Measurements from ENCODE around the gene CTDSPL.
A peak's percentile ranks its signal among the peaks of the same experiment; 100 is the strongest.

Gene CTDSPL

GRCh38 chr3:38003817-38004414 is 142.2 kb downstream of the CTDSPL start:
- no peak for DNase-seq
- H3K36me3 ChIP-seq (ENCODE audit: control insufficient read depth, insufficient read depth, low read length), result peaks cover 61% of the 10 kb centered on the region

GRCh38 chr3:38004415-38005075 is 142.9 kb downstream of the CTDSPL start:
- peaks cover 67% of the 10 kb centered on the region for H3K36me3 ChIP-seq (ENCODE audit: control insufficient read depth, insufficient read depth, low read length)
- H3K27ac ChIP-seq (ENCODE audit: insufficient read depth, low read length, poor library complexity, severe bottlenecking), result no peak overlapping the region
- H3K4me3 ChIP-seq (ENCODE audit: insufficient read depth, low read depth, low read length, poor library complexity, severe bottlenecking), result no peak overlapping the region
- peaks cover 2% of the 10 kb centered on the region for H3K4me1 ChIP-seq (ENCODE audit: control insufficient read depth, insufficient read depth, low read length, poor library complexity, severe bottlenecking)
- H3K9me3 ChIP-seq (ENCODE audit: control insufficient read depth, low read length), result no peaks in the 10 kb centered on the region
- DNase-seq, result peak in 2 of 3 donors; percentile 20 to 26
- no peaks in the 10 kb centered on the region for H3K27me3 ChIP-seq (replicated peaks; ENCODE audit: control insufficient read depth, insufficient read depth, low read length, poor library complexity, severe bottlenecking)

More at GRCh38 chr3:38003817-38004414, 142.2 kb downstream of the CTDSPL start:
- H3K9me3 ChIP-seq (ENCODE audit: control insufficient read depth, low read length), result no peaks in the 10 kb centered on the region
- peak overlapping the region; percentile 18 for H3K27ac ChIP-seq (ENCODE audit: insufficient read depth, low read length, poor library complexity, severe bottlenecking)
- H3K4me3 ChIP-seq (ENCODE audit: insufficient read depth, low read depth, low read length, poor library complexity, severe bottlenecking), result no peak overlapping the region
- no peaks in the 10 kb centered on the region for H3K27me3 ChIP-seq (replicated peaks; ENCODE audit: control insufficient read depth, insufficient read depth, low read length, poor library complexity, severe bottlenecking)
- H3K4me1 ChIP-seq (ENCODE audit: control insufficient read depth, insufficient read depth, low read length, poor library complexity, severe bottlenecking), result peaks cover 7% of the 10 kb centered on the region

GRCh38 chr3:38005076-38006020 is 143.7 kb downstream of the CTDSPL start:
- no peak overlapping the region for H3K4me3 ChIP-seq (ENCODE audit: insufficient read depth, low read depth, low read length, poor library complexity, severe bottlenecking)
- no peaks in the 10 kb centered on the region for H3K27me3 ChIP-seq (replicated peaks; ENCODE audit: control insufficient read depth, insufficient read depth, low read length, poor library complexity, severe bottlenecking)
- H3K9me3 ChIP-seq (ENCODE audit: control insufficient read depth, low read length), result no peaks in the 10 kb centered on the region
- no peak for DNase-seq
- peaks cover 2% of the 10 kb centered on the region for H3K4me1 ChIP-seq (ENCODE audit: control insufficient read depth, insufficient read depth, low read length, poor library complexity, severe bottlenecking)
- peak overlapping the region; percentile 9 for H3K27ac ChIP-seq (ENCODE audit: insufficient read depth, low read length, poor library complexity, severe bottlenecking)
- H3K36me3 ChIP-seq (ENCODE audit: control insufficient read depth, insufficient read depth, low read length), result peaks cover 65% of the 10 kb centered on the region

GRCh38 chr3:38006031-38006430 is 144.4 kb downstream of the CTDSPL start:
- H3K27ac ChIP-seq (ENCODE audit: insufficient read depth, low read length, poor library complexity, severe bottlenecking), result peak overlapping the region; percentile 9
- H3K36me3 ChIP-seq (ENCODE audit: control insufficient read depth, insufficient read depth, low read length), result peaks cover 64% of the 10 kb centered on the region
- H3K4me1 ChIP-seq (ENCODE audit: control insufficient read depth, insufficient read depth, low read length, poor library complexity, severe bottlenecking), result peaks cover 2% of the 10 kb centered on the region
- no peaks in the 10 kb centered on the region for H3K27me3 ChIP-seq (replicated peaks; ENCODE audit: control insufficient read depth, insufficient read depth, low read length, poor library complexity, severe bottlenecking)
- no peaks in the 10 kb centered on the region for H3K9me3 ChIP-seq (ENCODE audit: control insufficient read depth, low read length)
- H3K4me3 ChIP-seq (ENCODE audit: insufficient read depth, low read depth, low read length, poor library complexity, severe bottlenecking), result no peak overlapping the region
- no peak for DNase-seq

GRCh38 chr3:38006445-38006995 is 144.8 kb downstream of the CTDSPL start:
- no peaks in the 10 kb centered on the region for H3K27me3 ChIP-seq (replicated peaks; ENCODE audit: control insufficient read depth, insufficient read depth, low read length, poor library complexity, severe bottlenecking)
- H3K9me3 ChIP-seq (ENCODE audit: control insufficient read depth, low read length), result no peaks in the 10 kb centered on the region
- H3K4me3 ChIP-seq (ENCODE audit: insufficient read depth, low read depth, low read length, poor library complexity, severe bottlenecking), result no peak overlapping the region
- peaks cover 59% of the 10 kb centered on the region for H3K36me3 ChIP-seq (ENCODE audit: control insufficient read depth, insufficient read depth, low read length)
- no peak overlapping the region for H3K27ac ChIP-seq (ENCODE audit: insufficient read depth, low read length, poor library complexity, severe bottlenecking)
- H3K4me1 ChIP-seq (ENCODE audit: control insufficient read depth, insufficient read depth, low read length, poor library complexity, severe bottlenecking), result peaks cover 2% of the 10 kb centered on the region
- no peak for DNase-seq

- Histone ChIP-seq H3K36me3 (ENCODE audit: control insufficient read depth, insufficient read depth, low read length) (peaks cover 51% of the 10 kb centered on the region), H3K4me3 (ENCODE audit: insufficient read depth, low read depth, low read length, poor library complexity, severe bottlenecking) (no peak overlapping the region), H3K27ac (ENCODE audit: insufficient read depth, low read length, poor library complexity, severe bottlenecking) (no peak overlapping the region), H3K9me3 (ENCODE audit: control insufficient read depth, low read length) (no peaks in the 10 kb centered on the region), H3K4me1 (ENCODE audit: control insufficient read depth, insufficient read depth, low read length, poor library complexity, severe bottlenecking) (peaks cover 2% of the 10 kb centered on the region), H3K27me3 (replicated peaks; ENCODE audit: control insufficient read depth, insufficient read depth, low read length, poor library complexity, severe bottlenecking) (no peaks in the 10 kb centered on the region)
- DNase-seq, result no peak
These were observed 146.0 kb downstream of the CTDSPL start for GRCh38 chr3:38007754-38008090.

GRCh38 chr3:38008191-38008701 is 146.6 kb downstream of the CTDSPL start:
- Histone ChIP-seq H3K36me3 (ENCODE audit: control insufficient read depth, insufficient read depth, low read length) (peaks cover 46% of the 10 kb centered on the region), H3K4me3 (ENCODE audit: insufficient read depth, low read depth, low read length, poor library complexity, severe bottlenecking) (no peak overlapping the region), H3K9me3 (ENCODE audit: control insufficient read depth, low read length) (no peaks in the 10 kb centered on the region), H3K27me3 (replicated peaks; ENCODE audit: control insufficient read depth, insufficient read depth, low read length, poor library complexity, severe bottlenecking) (no peaks in the 10 kb centered on the region), H3K27ac (ENCODE audit: insufficient read depth, low read length, poor library complexity, severe bottlenecking) (no peak overlapping the region), H3K4me1 (ENCODE audit: control insufficient read depth, insufficient read depth, low read length, poor library complexity, severe bottlenecking) (peaks cover under 1% of the 10 kb centered on the region)
- no peak for DNase-seq

GRCh38 chr3:38008971-38009580 is 147.4 kb downstream of the CTDSPL start:
- Histone ChIP-seq H3K4me1 (ENCODE audit: control insufficient read depth, insufficient read depth, low read length, poor library complexity, severe bottlenecking) (no peaks in the 10 kb centered on the region), H3K9me3 (ENCODE audit: control insufficient read depth, low read length) (no peaks in the 10 kb centered on the region), H3K4me3 (ENCODE audit: insufficient read depth, low read depth, low read length, poor library complexity, severe bottlenecking) (no peak overlapping the region), H3K27me3 (replicated peaks; ENCODE audit: control insufficient read depth, insufficient read depth, low read length, poor library complexity, severe bottlenecking) (no peaks in the 10 kb centered on the region), H3K27ac (ENCODE audit: insufficient read depth, low read length, poor library complexity, severe bottlenecking) (no peak overlapping the region), H3K36me3 (ENCODE audit: control insufficient read depth, insufficient read depth, low read length) (peaks cover 45% of the 10 kb centered on the region)
- DNase-seq, result no peak

- Histone ChIP-seq H3K36me3 (ENCODE audit: control insufficient read depth, insufficient read depth, low read length) (peaks cover 42% of the 10 kb centered on the region), H3K4me1 (ENCODE audit: control insufficient read depth, insufficient read depth, low read length, poor library complexity, severe bottlenecking) (no peaks in the 10 kb centered on the region), H3K4me3 (ENCODE audit: insufficient read depth, low read depth, low read length, poor library complexity, severe bottlenecking) (no peak overlapping the region), H3K9me3 (ENCODE audit: control insufficient read depth, low read length) (no peaks in the 10 kb centered on the region), H3K27ac (ENCODE audit: insufficient read depth, low read length, poor library complexity, severe bottlenecking) (no peak overlapping the region), H3K27me3 (replicated peaks; ENCODE audit: control insufficient read depth, insufficient read depth, low read length, poor library complexity, severe bottlenecking) (no peaks in the 10 kb centered on the region)
- DNase-seq, result no peak
These were observed 148.3 kb downstream of the CTDSPL start for GRCh38 chr3:38009807-38010591.

Measured in effector memory CD4-positive, alpha-beta T cell (primary cell).